C4-2B (cell line): ENCODE results near the gene PCIF1.
A peak's percentile ranks its signal among the peaks of the same experiment; 100 is the strongest.

Source experiments
- H3K27ac ChIP-seq: fragments of 450-650 bp; 2 replicates; pipeline ENCODE4 v1.5.1; 2017
- ZFX ChIP-seq: fragments of 450-650 bp; IDR thresholded peaks from 2 replicates; pipeline ENCODE4 v1.6.1; 2017
- TF ChIP-seq, protein P1 (sequence below): fragments of 450-650 bp; conservative IDR thresholded peaks from 2 replicates; pipeline ENCODE4 v1.5.1; 2017; ENCODE audit warnings: mild to moderate bottlenecking

The PCIF1 gene

DNA sequence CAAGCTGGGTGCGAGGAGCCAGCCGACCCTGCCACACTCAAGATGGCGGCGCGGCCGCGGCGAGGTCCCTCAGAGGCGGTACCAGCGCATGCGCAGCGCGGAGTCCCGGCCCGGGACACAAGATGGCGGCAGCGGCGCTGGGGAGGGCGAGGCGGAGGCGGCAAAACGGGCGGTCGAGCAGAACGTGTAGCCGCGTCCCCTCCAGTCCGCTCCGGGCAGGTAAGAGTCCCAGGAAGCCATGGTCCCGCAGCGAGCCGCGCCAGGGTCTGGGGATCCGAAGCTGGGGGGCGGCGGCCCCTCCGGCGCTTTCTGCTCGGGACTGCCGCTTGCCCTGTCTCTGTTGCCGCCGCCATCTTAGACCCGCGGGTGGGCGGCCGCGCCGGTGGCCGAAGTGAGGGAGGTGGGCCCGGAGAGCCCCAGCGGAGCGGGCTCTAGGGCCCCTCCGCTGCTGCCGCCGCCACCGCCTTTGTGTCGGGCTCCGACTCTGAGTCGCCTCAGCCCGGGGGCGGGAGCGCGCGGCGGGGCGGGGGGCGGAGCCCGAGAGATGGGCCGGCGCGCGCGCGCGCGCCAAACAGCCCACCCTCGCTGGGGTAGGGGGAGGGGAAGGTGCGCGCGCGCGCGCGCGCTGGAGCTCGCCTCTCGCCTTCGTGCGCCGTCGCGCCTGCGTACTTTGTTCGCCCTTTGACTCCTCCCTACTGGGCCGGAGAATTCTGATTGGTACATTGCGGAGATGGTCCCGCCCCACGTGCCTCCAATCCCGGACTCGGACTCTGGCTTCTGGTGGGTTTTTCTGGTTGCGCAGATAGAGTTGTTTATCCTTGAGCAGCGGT is at the start of gene PCIF1:
Gene PCIF1 (plus strand): TSS at position 98 of the 830 bp plus-strand sequence. CDS start 4,317 bp downstream, outside the sequence.
- peak within 1 kb of the TSS; percentile 99 for H3K27ac ChIP-seq
- TF ChIP-seq, protein P1, sequence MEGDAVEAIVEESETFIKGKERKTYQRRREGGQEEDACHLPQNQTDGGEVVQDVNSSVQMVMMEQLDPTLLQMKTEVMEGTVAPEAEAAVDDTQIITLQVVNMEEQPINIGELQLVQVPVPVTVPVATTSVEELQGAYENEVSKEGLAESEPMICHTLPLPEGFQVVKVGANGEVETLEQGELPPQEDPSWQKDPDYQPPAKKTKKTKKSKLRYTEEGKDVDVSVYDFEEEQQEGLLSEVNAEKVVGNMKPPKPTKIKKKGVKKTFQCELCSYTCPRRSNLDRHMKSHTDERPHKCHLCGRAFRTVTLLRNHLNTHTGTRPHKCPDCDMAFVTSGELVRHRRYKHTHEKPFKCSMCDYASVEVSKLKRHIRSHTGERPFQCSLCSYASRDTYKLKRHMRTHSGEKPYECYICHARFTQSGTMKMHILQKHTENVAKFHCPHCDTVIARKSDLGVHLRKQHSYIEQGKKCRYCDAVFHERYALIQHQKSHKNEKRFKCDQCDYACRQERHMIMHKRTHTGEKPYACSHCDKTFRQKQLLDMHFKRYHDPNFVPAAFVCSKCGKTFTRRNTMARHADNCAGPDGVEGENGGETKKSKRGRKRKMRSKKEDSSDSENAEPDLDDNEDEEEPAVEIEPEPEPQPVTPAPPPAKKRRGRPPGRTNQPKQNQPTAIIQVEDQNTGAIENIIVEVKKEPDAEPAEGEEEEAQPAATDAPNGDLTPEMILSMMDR: no peak
- TF ChIP-seq ZFX: peak; percentile 26; the same call in 1 of the 2 replicates

- H3K27ac ChIP-seq: no peak overlapping the region
- no peak for TF ChIP-seq ZFX
- TF ChIP-seq, protein P1: no peak
Observed at GRCh38 chr20:45886590-45887345, 47.7 kb upstream of the PCIF1 start.

GRCh38 chr20:45887346-45887715 is 47.2 kb upstream of the PCIF1 start, which contains the start of gene SPATA25:
TSS of gene SPATA25 (minus strand) at chr20:45887622. CDS start at chr20:45887590, 32 bp downstream.
- TF ChIP-seq ZFX: no peak
- TF ChIP-seq, protein P1: no peak
- H3K27ac ChIP-seq: no peak within 1 kb of the TSS

GRCh38 chr20:45888681-45889080 is 45.8 kb upstream of the PCIF1 start:
- TF ChIP-seq, protein P1: no peak
- no peak for TF ChIP-seq ZFX
- no peak overlapping the region for H3K27ac ChIP-seq

DNA sequence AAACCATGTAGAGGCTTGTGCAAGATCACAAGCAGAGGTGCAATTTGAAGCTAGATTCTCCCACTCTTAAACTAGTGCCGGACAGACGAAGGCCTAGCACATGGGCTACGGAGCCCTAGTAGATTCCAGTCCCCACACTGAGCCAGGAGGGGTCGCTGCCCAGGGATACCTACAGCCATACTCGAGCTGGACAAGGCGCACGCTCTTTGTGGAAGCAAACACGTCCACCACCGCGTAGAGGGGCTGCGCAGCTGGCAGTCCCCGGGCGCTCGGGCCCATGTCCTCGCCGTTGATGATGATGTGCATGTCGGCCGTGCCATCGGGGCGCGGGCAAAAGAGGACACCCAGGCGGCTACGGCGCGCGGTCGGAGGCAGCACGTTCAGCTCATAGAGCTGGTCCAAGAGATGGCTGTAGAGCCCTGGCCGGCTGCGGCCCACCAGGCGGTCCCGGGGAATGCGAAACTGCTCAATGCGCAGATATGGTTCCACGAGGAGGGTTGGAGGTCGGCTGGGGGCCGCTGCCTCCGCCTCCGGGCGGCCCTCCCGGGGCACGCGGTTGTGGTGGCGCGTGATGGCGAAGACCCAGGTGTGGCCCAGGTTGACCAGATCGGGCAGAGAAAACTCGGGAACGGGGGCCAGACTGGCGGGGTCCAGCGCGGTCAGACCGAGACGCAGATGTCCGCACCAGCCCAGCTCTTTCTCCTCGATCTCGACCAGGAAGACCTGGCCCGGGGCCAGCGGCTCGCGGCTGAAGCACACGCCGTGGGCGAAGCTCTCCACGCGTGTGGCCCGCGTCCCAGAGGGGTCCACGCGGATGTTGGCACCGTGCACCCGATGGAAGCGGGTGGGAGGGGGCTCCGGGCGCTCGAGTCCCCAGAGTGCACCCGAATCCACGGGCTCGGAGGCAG is 44.2 kb upstream of the PCIF1 start:
- TF ChIP-seq, protein P1: no peak
- no peak for TF ChIP-seq ZFX
- H3K27ac ChIP-seq: peak overlapping the region; percentile 78

DNA sequence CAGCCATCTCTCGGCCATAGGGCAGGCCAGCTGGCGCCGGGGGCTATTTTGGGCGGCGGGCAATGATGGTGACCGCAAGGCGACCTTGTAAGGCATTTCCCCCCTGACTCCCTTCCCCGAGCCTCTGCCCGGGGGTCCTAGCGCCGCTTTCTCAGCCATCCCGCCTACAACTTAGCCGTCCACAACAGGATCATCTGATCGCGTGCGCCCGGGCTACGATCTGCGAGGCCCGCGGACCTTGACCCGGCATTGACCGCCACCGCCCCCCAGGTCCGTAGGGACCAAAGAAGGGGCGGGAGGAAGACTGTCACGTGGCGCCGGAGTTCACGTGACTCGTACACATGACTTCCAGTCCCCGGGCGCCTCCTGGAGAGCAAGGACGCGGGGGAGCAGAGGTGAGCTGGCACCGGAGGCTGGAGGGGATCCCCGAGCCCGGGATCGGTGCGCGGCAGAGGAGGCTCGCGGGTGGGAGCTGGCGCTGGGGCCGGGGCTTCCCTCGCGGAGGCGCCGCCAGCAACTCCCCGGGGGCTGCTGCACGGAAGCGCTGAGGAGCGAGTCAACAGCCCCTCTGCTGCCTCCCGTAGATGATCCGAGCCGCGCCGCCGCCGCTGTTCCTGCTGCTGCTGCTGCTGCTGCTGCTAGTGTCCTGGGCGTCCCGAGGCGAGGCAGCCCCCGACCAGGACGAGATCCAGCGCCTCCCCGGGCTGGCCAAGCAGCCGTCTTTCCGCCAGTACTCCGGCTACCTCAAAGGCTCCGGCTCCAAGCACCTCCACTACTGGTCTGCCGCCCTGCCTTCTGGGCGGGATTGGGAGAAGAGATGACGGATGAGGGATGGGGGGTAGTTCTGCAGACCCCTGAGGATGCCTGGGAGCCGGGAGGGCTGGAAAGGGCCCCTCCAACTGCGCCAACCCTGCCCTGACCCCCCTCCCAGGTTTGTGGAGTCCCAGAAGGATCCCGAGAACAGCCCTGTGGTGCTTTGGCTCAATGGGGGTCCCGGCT is 43.2 kb upstream of the PCIF1 start, which contains the start of the genes CTSA and NEURL2:
Gene CTSA (plus strand): TSS at position 351 of the 999 bp plus-strand sequence. CDS start 234 bp downstream, at position 585.
Gene NEURL2 (minus strand): TSS at position 224 of the 999 bp plus-strand sequence. CDS start 217 bp downstream, at position 7.
- TF ChIP-seq, protein P1: no peak
- no peak for TF ChIP-seq ZFX
- peak within 1 kb of the TSS; percentile 78 for H3K27ac ChIP-seq
